BLaER1 treated with 17β-estradiol and CSF1 and Interleukin-3, amounts not matched to agents 10 nM and 100 nM (cell line): Measurements from ENCODE around the gene CD99L2.
"Not testable (repeated sequence)": the region's sequence is repeated elsewhere in the genome, so short reads cannot be mapped to it uniquely, and the experiment has no call there.

Experiments
- H3K27ac ChIP-seq, 11 experiments: shearing (Covaris generic); formaldehyde crosslinking; 2 replicates each; pipeline ENCODE4 v1.8.1; 2022
- H3K27me3 ChIP-seq, 11 experiments: shearing (Covaris generic); formaldehyde crosslinking; 2 replicates each; pipeline ENCODE4 v1.8.1; 2022
- H3K36me3 ChIP-seq, 11 experiments: shearing (Covaris generic); formaldehyde crosslinking; 2 replicates each; pipeline ENCODE4 v1.8.1; 2022
- H3K4me1 ChIP-seq, 10 experiments: shearing (Covaris generic); formaldehyde crosslinking; 2 replicates each; pipeline ENCODE4 v1.8.1; 2022
- H3K4me2 ChIP-seq, 11 experiments: shearing (Covaris generic); formaldehyde crosslinking; 2 replicates each; pipeline ENCODE4 v1.8.1; 2022
- H3K4me3 ChIP-seq, 10 experiments: shearing (Covaris generic); formaldehyde crosslinking; 2 replicates each; pipeline ENCODE4 v1.8.1; 2022
- H3K9ac ChIP-seq, 11 experiments: shearing (Covaris generic); formaldehyde crosslinking; 2 replicates each; pipeline ENCODE4 v1.8.1; 2022
- H3K9me3 ChIP-seq, 11 experiments: shearing (Covaris generic); formaldehyde crosslinking; replicated peaks in 1 of 11; 2 replicates each; pipeline ENCODE4 v1.8.1; 2022
- H4K20me1 ChIP-seq, 11 experiments: shearing (Covaris generic); formaldehyde crosslinking; 2 replicates each; pipeline ENCODE4 v1.8.1; 2022
- Cebpa-rat ChIP-seq, 11 experiments: shearing (Covaris generic); IDR thresholded peaks; 2 replicates each; pipeline ENCODE4 v1.8.1; 2022

CD99L2 gene

GRCh38 chrX:150902434-150903109, 4.1 kb upstream of the CD99L2 start:
- peaks cover 0 to 13% (median 7%) of the 10 kb centered on the region in 10 experiments; a peak in 12 of 20 replicates for H3K4me1 ChIP-seq
- peaks cover 0 to 4% (median 0%) of the 10 kb centered on the region in 11 experiments; a peak in 2 of 22 replicates for H3K27me3 ChIP-seq
- TF ChIP-seq Cebpa-rat (IDR thresholded peaks at IDR 0.05): no peak
- H3K27ac ChIP-seq: no peak overlapping the region
- H3K4me3 ChIP-seq: no peak overlapping the region
- H3K4me2 ChIP-seq: no peak overlapping the region
- H3K9me3 ChIP-seq: 0 out of 22 replicates have a peak, but pooled peaks cover 0 to 5% (median 0%) of the 10 kb centered on the region in 11 experiments
- H4K20me1 ChIP-seq: no peaks in the 10 kb centered on the region
- no peaks in the 10 kb centered on the region for H3K36me3 ChIP-seq
- H3K9ac ChIP-seq: no peak overlapping the region

- Histone ChIP-seq H3K4me1 (peaks cover 7 to 13% (median 10%) of the 10 kb centered on the region in 10 experiments; a peak in 15 of 20 replicates), H3K9me3 (0 out of 22 replicates have a peak, but pooled peaks cover 0 to 5% (median 0%) of the 10 kb centered on the region in 11 experiments), H3K4me3 (peak overlapping the region; percentile 66 to 79 (median 74)), H3K36me3 (no peaks in the 10 kb centered on the region), H3K27ac (peak overlapping the region; percentile 63 to 93 (median 88); a peak in 21 of 22 replicates), H4K20me1 (0 out of 22 replicates have a peak, but pooled peaks cover 0 to 7% (median 0%) of the 10 kb centered on the region in 11 experiments), H3K4me2 (peak overlapping the region; percentile 71 to 93 (median 83)), H3K27me3 (peaks cover 0 to 4% (median 0%) of the 10 kb centered on the region in 11 experiments; a peak in 2 of 22 replicates), H3K9ac (peak overlapping the region; percentile 81 to 96 (median 91))
- no peak for TF ChIP-seq Cebpa-rat (IDR thresholded peaks at IDR 0.05)
Measured at GRCh38 chrX:150899191-150899757, 806 bp upstream of the CD99L2 start.

GRCh38 chrX:150897421-150898320, 797 bp downstream of the CD99L2 start:
- Histone ChIP-seq H3K4me2 (peak overlapping the region; percentile 64 to 78 (median 68)), H3K9ac (peak overlapping the region; percentile 89 to 96 (median 91)), H3K9me3 (0 out of 22 replicates have a peak, but pooled peaks cover 0 to 5% (median 0%) of the 10 kb centered on the region in 11 experiments), H3K36me3 (no peaks in the 10 kb centered on the region), H3K27me3 (no peaks in the 10 kb centered on the region), H4K20me1 (peaks cover 0 to 12% (median 0%) of the 10 kb centered on the region in 11 experiments; a peak in 3 of 22 replicates), H3K4me3 (peak overlapping the region; percentile 66 to 79 (median 74)), H3K27ac (peak overlapping the region; percentile 87 to 93 (median 89)), H3K4me1 (peaks cover 6 to 13% (median 9%) of the 10 kb centered on the region in 10 experiments; a peak in 13 of 20 replicates)
- TF ChIP-seq Cebpa-rat (IDR thresholded peaks at IDR 0.05): no peak

- no peaks in the 10 kb centered on the region for H3K36me3 ChIP-seq
- no peak for TF ChIP-seq Cebpa-rat (IDR thresholded peaks at IDR 0.05)
- no peaks in the 10 kb centered on the region for H3K27me3 ChIP-seq
- H3K27ac ChIP-seq: no peak overlapping the region
- no peak overlapping the region for H3K9ac ChIP-seq
- H3K4me1 ChIP-seq: peaks cover 6 to 13% (median 9%) of the 10 kb centered on the region in 10 experiments; a peak in 13 of 20 replicates
- 0 out of 22 replicates have a peak, but pooled peaks cover 0 to 5% (median 0%) of the 10 kb centered on the region in 11 experiments for H3K9me3 ChIP-seq
- peaks cover 0 to 12% (median 0%) of the 10 kb centered on the region in 11 experiments; a peak in 3 of 22 replicates for H4K20me1 ChIP-seq
- no peak overlapping the region for H3K4me3 ChIP-seq
- 0 out of 22 replicates have a peak overlapping the region, but pooled peaks of 2 of the 11 experiments have one; percentile 64 to 68 for H3K4me2 ChIP-seq
Measured at GRCh38 chrX:150896632-150897031, 1.8 kb downstream of the CD99L2 start.

- H3K9me3 ChIP-seq: no peaks in the 10 kb centered on the region
- H3K4me3 ChIP-seq: no peak overlapping the region
- no peak overlapping the region for H3K9ac ChIP-seq
- no peak overlapping the region for H3K27ac ChIP-seq
- no peak for TF ChIP-seq Cebpa-rat (IDR thresholded peaks at IDR 0.05)
- H4K20me1 ChIP-seq: peaks cover 0 to 12% (median 0%) of the 10 kb centered on the region in 11 experiments; a peak in 5 of 22 replicates
- no peaks in the 10 kb centered on the region for H3K36me3 ChIP-seq
- no peaks in the 10 kb centered on the region for H3K27me3 ChIP-seq
- H3K4me1 ChIP-seq: peaks cover 6 to 10% (median 6%) of the 10 kb centered on the region in 10 experiments; a peak in 12 of 20 replicates
- no peak overlapping the region for H3K4me2 ChIP-seq
Measured at GRCh38 chrX:150893936-150894335, 4.5 kb downstream of the CD99L2 start.

GRCh38 chrX:150889131-150889530, 9.3 kb downstream of the CD99L2 start:
- H3K4me3 ChIP-seq: no peak overlapping the region
- peaks cover 0 to 6% (median 0%) of the 10 kb centered on the region in 10 experiments; a peak in 2 of 20 replicates for H3K4me1 ChIP-seq
- no peaks in the 10 kb centered on the region for H3K27me3 ChIP-seq
- H3K36me3 ChIP-seq: no peaks in the 10 kb centered on the region; a peak in 1 of 22 replicates
- H4K20me1 ChIP-seq: peaks cover 0 to 16% (median 0%) of the 10 kb centered on the region in 11 experiments; a peak in 5 of 22 replicates
- H3K4me2 ChIP-seq: no peak overlapping the region
- 0 out of 22 replicates have a peak, but pooled peaks cover 0 to 3% (median 0%) of the 10 kb centered on the region in 11 experiments for H3K9me3 ChIP-seq
- no peak overlapping the region for H3K27ac ChIP-seq
- H3K9ac ChIP-seq: no peak overlapping the region
- no peak for TF ChIP-seq Cebpa-rat (IDR thresholded peaks at IDR 0.05)

GRCh38 chrX:150887906-150888465, 10.5 kb downstream of the CD99L2 start:
- H3K9ac ChIP-seq: no peak overlapping the region
- H3K4me3 ChIP-seq: no peak overlapping the region
- no peaks in the 10 kb centered on the region; a peak in 1 of 22 replicates for H3K36me3 ChIP-seq
- no peak overlapping the region for H3K4me2 ChIP-seq
- no peaks in the 10 kb centered on the region for H3K27me3 ChIP-seq
- H4K20me1 ChIP-seq: peaks cover 0 to 16% (median 0%) of the 10 kb centered on the region in 11 experiments; a peak in 5 of 22 replicates
- H3K27ac ChIP-seq: no peak overlapping the region
- 0 out of 22 replicates have a peak, but pooled peaks cover 0 to 3% (median 0%) of the 10 kb centered on the region in 11 experiments for H3K9me3 ChIP-seq
- peaks cover 0 to 6% (median 0%) of the 10 kb centered on the region in 10 experiments; a peak in 3 of 20 replicates for H3K4me1 ChIP-seq
- TF ChIP-seq Cebpa-rat (IDR thresholded peaks at IDR 0.05): no peak

GRCh38 chrX:150887268-150887667, 11.2 kb downstream of the CD99L2 start:
- H3K4me2 ChIP-seq, H3K27ac ChIP-seq, H3K4me3 ChIP-seq, H3K36me3 ChIP-seq, H3K27me3 ChIP-seq, H3K9ac ChIP-seq, H3K4me1 ChIP-seq, H3K9me3 ChIP-seq: not testable (repeated sequence)
- peaks cover 0 to 16% (median 0%) of the 10 kb centered on the region in 11 experiments; a peak in 4 of 22 replicates for H4K20me1 ChIP-seq
